ENCODE results near the gene IGFBP7.

IGFBP7 gene

GRCh38 chr4:57131849-57132742, 21.9 kb upstream of the IGFBP7 start:
- DNase-seq (ENCODE audit: low read depth, low spot score): peak; percentile 51

GRCh38 chr4:57129477-57129876, 19.3 kb upstream of the IGFBP7 start:
- no peak for DNase-seq (ENCODE audit: low read depth, low spot score)

- DNase-seq (ENCODE audit: low read depth, low spot score): no peak
Measured at GRCh38 chr4:57127361-57127760, 17.2 kb upstream of the IGFBP7 start.

- no peak for DNase-seq (ENCODE audit: low read depth, low spot score)
Measured at GRCh38 chr4:57125996-57126395, 15.8 kb upstream of the IGFBP7 start.

- no peak for DNase-seq (ENCODE audit: low read depth, low spot score)
Measured at GRCh38 chr4:57124145-57124544, 14.0 kb upstream of the IGFBP7 start.

GRCh38 chr4:57122959-57123358, 12.8 kb upstream of the IGFBP7 start:
- no peak for DNase-seq (ENCODE audit: low read depth, low spot score)

GRCh38 chr4:57119054-57119651, 9.0 kb upstream of the IGFBP7 start:
- peak; percentile 84 for DNase-seq (ENCODE audit: low read depth, low spot score)

GRCh38 chr4:57117491-57117890, 7.3 kb upstream of the IGFBP7 start:
- DNase-seq (ENCODE audit: low read depth, low spot score): no peak

- no peak for DNase-seq (ENCODE audit: low read depth, low spot score)
Measured at GRCh38 chr4:57116245-57116644, 6.1 kb upstream of the IGFBP7 start.

- no peak for DNase-seq (ENCODE audit: low read depth, low spot score)
Measured at GRCh38 chr4:57114973-57115372, 4.8 kb upstream of the IGFBP7 start.

- DNase-seq (ENCODE audit: low read depth, low spot score): no peak
Measured at GRCh38 chr4:57113870-57114269, 3.7 kb upstream of the IGFBP7 start.

- peak; percentile 80 for DNase-seq (ENCODE audit: low read depth, low spot score)
Measured at GRCh38 chr4:57110640-57111511, 691 bp upstream of the IGFBP7 start.

- DNase-seq (ENCODE audit: low read depth, low spot score): no peak
Measured at GRCh38 chr4:57109411-57109846, 756 bp downstream of the IGFBP7 start.

GRCh38 chr4:57106181-57106580, 4.0 kb downstream of the IGFBP7 start:
- DNase-seq (ENCODE audit: low read depth, low spot score): no peak

GRCh38 chr4:57104706-57105560, 5.3 kb downstream of the IGFBP7 start:
- DNase-seq (ENCODE audit: low read depth, low spot score): no peak

GRCh38 chr4:57103051-57103450, 7.1 kb downstream of the IGFBP7 start:
- DNase-seq (ENCODE audit: low read depth, low spot score): no peak

GRCh38 chr4:57102050-57102624, 8.0 kb downstream of the IGFBP7 start:
- DNase-seq (ENCODE audit: low read depth, low spot score): peak; percentile 87

GRCh38 chr4:57100979-57101651, 9.1 kb downstream of the IGFBP7 start:
- no peak for DNase-seq (ENCODE audit: low read depth, low spot score)

- no peak for DNase-seq (ENCODE audit: low read depth, low spot score)
Measured at GRCh38 chr4:57099363-57099762, 10.8 kb downstream of the IGFBP7 start.

- DNase-seq (ENCODE audit: low read depth, low spot score): peak; percentile 51
Measured at GRCh38 chr4:57098941-57099340, 11.2 kb downstream of the IGFBP7 start.
